Lower leg skin (tissue), 4 donors: ENCODE results near the gene PSENEN. TPM values are rescaled to one million over a fixed set of nuclear protein-coding genes. Genes with fewer than 3 reads are reported as not detected.
"Not testable (repeated sequence)": the region's sequence is repeated elsewhere in the genome, so short reads cannot be mapped to it uniquely, and the experiment has no call there.

Experiments
- DNase-seq, 2 donors: peaks; one replicate each; pipeline ENCODE4 v3.0.0-alpha.2; 2019; ENCODE audit warnings: low spot score in 2 of 2
- H3K4me3 ChIP-seq: fragments of 200-600 bp; sonication (generic); 2 replicates; pipeline ENCODE4 v1.5.1; 2017; ENCODE audit warnings: mild to moderate bottlenecking, low read depth; ENCODE audit not compliant: poor library complexity, severe bottlenecking
- POLR2A ChIP-seq, 2 donors: fragments of 450-650 bp; IDR thresholded peaks; one replicate each; pipeline ENCODE4 v1.6.1; 2016 to 2017; ENCODE audit warnings: antibody characterized with exemption in 2 of 2, mild to moderate bottlenecking in 1 of 2, moderate library complexity in 1 of 2
- WGBS, 2 donors: methylation state at CpG; one replicate each; pipeline ENCODE4 v1.1.5; 2018; 5-methylcytosine and 5-hydroxymethylcytosine counted together
- intact Hi-C: fragments of 100-400 bp; cut with DNase I; formaldehyde crosslinking; loops from one replicate; pipeline ENCODE4 v1.15.0; 2023; ENCODE audit warnings: low total_unique reads
- total RNA-seq, 4 donors: library from RNA; depleted of rRNA; stranded (reverse); fragments of >200 nt; gene quantifications; one replicate each; pipeline ENCODE4 v1.1.0, GENCODE V29; 2016
- TF ChIP-seq, protein P1 (sequence below), 3 donors: fragments of 450-650 bp; IDR thresholded peaks; one replicate each; pipeline ENCODE4 v1.5.1; 2016; ENCODE audit warnings: antibody characterized with exemption in 3 of 3, mild to moderate bottlenecking in 3 of 3, moderate library complexity in 2 of 3

Gene PSENEN
- total RNA-seq, 4 donors from 2014 or later = 13.7 to 47.4 (median 30.8) TPM

DNA sequence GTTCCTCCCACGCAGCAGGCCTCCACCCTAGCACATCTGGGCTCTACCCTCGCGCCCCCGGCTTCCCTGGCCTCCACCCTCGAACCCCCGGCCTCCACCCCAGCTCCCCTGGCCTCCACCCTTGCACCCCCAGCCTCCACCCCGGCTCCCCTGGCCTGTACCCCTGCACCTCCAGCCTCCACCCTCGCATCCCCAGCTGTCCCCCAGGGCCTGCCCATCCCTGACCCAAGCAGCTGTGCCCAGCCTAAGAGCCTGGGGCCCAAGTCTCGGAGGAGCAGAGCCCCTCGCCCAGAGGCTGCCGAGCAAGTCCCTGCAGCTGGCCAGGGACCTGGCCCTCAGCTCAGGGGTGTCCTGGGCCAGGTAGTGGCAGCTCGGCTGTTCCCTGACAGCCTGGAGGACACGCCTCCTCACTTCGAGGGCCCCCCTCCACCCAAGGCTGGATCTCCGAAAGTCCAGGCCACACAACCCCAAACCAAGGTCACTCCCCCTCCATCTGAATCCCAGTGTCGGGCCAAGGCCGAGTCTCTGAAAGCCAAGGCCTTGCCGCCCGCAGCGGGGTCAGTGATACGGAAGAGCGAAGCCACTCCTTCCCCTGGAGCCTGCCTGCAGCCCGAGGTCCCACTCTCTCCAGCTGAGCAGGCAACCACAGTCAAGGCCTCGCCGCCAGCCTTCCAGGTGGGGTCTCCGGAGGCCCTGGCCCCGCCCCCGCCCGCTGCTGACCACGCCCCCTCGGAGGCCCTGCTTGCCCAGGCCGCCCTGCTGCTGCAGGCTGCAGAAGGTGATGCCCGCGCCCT lies 22.0 kb downstream of the PSENEN start:
- no peak for TF ChIP-seq POLR2A (IDR thresholded peaks at IDR 0.05)
- TF ChIP-seq, protein P1, sequence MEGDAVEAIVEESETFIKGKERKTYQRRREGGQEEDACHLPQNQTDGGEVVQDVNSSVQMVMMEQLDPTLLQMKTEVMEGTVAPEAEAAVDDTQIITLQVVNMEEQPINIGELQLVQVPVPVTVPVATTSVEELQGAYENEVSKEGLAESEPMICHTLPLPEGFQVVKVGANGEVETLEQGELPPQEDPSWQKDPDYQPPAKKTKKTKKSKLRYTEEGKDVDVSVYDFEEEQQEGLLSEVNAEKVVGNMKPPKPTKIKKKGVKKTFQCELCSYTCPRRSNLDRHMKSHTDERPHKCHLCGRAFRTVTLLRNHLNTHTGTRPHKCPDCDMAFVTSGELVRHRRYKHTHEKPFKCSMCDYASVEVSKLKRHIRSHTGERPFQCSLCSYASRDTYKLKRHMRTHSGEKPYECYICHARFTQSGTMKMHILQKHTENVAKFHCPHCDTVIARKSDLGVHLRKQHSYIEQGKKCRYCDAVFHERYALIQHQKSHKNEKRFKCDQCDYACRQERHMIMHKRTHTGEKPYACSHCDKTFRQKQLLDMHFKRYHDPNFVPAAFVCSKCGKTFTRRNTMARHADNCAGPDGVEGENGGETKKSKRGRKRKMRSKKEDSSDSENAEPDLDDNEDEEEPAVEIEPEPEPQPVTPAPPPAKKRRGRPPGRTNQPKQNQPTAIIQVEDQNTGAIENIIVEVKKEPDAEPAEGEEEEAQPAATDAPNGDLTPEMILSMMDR (IDR thresholded peaks at IDR 0.05) = no peak
- intact Hi-C loops = no loop called here
- 75 to 79% methylated on average over 20 to 26 of the region's 34 CpGs for WGBS, 2 donors
- H3K4me3 ChIP-seq = no peak overlapping the region
- no peak for DNase-seq

DNA sequence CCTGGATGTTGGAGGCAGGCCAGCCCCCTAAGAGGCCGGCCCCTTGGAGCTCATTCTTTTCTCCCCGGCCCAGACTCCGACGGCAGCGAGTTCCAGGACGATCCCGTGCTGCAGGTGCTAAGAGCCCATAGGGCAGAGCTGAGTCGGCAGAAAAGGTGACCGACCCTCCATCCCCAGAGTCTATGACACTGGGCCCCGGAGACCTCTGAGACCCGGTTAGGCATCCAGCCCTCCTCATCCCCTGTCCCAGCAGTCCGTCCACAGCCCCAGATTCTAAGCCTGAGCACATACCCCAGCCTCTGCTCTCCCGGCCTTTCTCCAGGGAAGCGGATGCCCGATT lies 22.6 kb downstream of the PSENEN start:
- intact Hi-C loops = no loop called here
- no peak for DNase-seq
- 71 to 82% methylated on average over 15 of the region's 15 CpGs for WGBS, 2 donors
- TF ChIP-seq, protein P1 (IDR thresholded peaks at IDR 0.05) = no peak
- TF ChIP-seq POLR2A (IDR thresholded peaks at IDR 0.05) = no peak
- no peak overlapping the region for H3K4me3 ChIP-seq

DNA sequence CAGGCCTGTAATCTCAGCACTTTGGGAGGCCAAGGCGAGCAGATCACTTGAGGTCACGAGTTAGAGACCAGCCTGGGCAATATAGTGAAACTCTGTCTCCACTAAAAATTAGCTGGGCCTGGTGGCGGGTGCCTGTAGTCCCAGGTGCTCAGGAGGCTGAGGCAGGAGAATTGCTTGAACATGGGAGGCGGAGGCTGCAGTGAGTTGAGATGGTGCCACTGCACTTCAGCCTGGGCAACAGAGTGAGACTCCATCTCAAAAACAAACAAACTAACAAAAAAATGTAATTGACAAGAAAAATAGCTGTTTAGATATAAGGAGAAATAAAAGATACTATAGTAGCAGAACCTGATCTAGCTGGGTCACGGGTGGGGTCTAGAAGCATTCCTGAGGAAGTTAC lies 26.9 kb downstream of the PSENEN start:
- DNase-seq, intact Hi-C loops, H3K4me3 ChIP-seq: not testable (repeated sequence)
- WGBS, 2 donors = 85 to 96% methylated on average over 5 of the region's 5 CpGs

DNA sequence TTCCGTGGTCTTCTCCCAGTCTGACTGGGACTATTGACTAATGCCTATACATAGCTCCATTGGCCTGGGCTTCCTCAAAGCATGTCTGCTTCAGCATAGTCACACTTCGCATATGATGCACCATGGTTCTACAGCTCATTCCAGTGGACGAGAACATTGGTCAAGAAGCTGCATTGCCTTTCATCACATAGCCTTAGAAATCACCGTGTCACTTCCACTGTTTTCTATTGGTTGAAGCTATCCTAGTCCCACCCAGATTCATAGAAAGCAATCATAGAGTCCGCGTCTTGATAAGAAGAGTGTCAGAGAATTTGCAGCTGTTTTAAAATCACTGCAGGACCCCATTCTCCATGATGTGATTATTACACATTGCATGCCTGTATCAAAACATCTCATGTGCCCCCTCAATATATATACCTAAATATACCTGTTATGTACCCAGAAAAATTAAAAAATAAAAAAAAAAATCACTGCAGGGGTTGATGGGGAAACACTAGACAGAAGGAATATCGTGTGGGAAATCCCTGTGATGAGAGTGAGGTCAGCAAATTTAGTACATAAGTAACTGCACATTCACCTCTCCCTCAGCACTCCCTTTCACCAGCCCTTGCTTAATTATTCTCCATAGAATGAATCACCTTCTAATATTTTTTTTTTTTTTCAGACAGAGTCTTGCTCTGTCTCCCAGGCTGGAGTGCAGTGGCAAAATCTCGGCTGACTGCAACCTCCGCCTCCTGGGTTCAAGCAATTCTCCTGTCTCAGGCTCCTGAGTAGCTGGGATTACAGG lies 27.8 kb downstream of the PSENEN start:
- H3K4me3 ChIP-seq = no peak overlapping the region
- TF ChIP-seq POLR2A (IDR thresholded peaks at IDR 0.05) = no peak
- TF ChIP-seq, protein P1 (IDR thresholded peaks at IDR 0.05) = no peak
- intact Hi-C loops = no loop called here
- no peak for DNase-seq
- 58 to 66% methylated on average over 9 of the region's 9 CpGs for WGBS, 2 donors

DNA sequence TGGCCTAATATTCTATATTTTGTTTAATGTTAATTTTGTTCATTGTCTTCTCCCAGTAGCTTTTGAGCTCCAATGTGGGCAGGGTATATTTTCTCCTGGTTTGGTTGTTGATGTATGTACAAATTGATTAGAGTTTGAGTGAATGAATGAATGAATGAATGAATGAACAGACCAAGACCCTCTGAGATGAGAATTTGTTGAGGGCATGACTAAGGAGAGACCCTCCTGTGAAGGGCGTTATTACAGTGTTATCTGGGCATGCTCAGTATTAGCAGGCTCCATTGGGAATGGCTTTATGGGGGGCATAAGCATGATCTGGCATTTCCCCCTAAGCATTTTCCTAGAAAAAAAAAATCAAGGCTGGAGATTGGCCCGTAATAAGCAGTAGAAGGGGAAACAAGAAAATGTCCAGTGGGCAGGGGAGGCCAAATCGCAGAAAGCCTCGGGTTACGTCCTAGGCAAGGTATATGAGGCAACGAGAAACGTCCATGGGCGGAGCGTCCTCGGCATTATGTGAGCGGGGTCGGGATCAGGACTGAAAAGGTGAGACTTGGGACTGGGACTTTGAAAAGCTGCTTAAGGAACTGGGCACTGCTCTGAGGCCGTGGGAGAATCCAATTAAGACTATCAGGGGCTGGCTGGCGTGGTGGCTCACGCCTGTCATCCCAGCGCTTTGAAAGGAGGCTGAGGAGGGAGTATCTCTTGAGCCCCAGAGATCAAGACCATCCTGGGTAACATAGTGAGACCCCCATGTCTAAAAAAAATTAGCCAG lies 29.0 kb downstream of the PSENEN start:
- DNase-seq = no peak
- WGBS, 2 donors = 43 to 51% methylated on average over 16 of the region's 16 CpGs
- no peak overlapping the region for H3K4me3 ChIP-seq
- intact Hi-C loops = no loop called here
- TF ChIP-seq, protein P1 (IDR thresholded peaks at IDR 0.05) = no peak
- no peak for TF ChIP-seq POLR2A (IDR thresholded peaks at IDR 0.05)

DNA sequence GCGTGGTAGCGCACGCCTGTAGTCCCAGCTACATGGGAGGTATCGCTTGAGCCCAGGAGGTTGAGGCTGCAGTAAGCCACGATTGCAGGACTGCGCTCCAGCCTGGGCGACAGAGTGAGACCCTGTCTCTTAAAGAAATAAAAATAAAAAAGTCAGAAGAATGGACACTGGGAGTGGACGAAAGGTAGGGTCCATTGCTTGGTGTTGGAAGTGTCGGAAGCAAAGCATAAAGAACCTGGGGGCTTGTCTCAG lies 29.5 kb downstream of the PSENEN start:
- no peak overlapping the region for H3K4me3 ChIP-seq
- TF ChIP-seq, protein P1 (IDR thresholded peaks at IDR 0.05) = no peak
- no peak for TF ChIP-seq POLR2A (IDR thresholded peaks at IDR 0.05)
- intact Hi-C loops = no loop called here
- 14 to 44% methylated on average over 9 of the region's 9 CpGs for WGBS, 2 donors
- DNase-seq = no peak
